CD14-positive monocyte (primary cell): Measurements from ENCODE around the gene CNOT6L. TPM values are rescaled to one million over a fixed set of nuclear protein-coding genes. Genes with fewer than 3 reads are reported as not detected.

Experiments used
- DNase-seq, 3 donors: peaks; one replicate each; pipeline ENCODE4 v3.0.0-alpha.2; 2011 to 2022
- H2AFZ ChIP-seq: 2 replicates; pipeline ENCODE4 v1.6.0; 2012; ENCODE audit warnings: mild to moderate bottlenecking, low read depth, low read length, inconsistent platforms; ENCODE audit not compliant: insufficient read depth, poor library complexity, severe bottlenecking
- H3K27ac ChIP-seq, 2 donors: 1 replicate in 1 of 2; 2 replicates in 1 of 2; pipeline ENCODE4 v1.5.1; 2012 to 2013; ENCODE audit warnings: low read length in 2 of 2, control low read depth in 1 of 2, inconsistent platforms in 1 of 2, low read depth in 1 of 2, mild to moderate bottlenecking in 1 of 2
- H3K27me3 ChIP-seq, 2 donors: one replicate each; pipeline versions ENCODE4 v1.6.0 to v1.6.1; 2011 to 2013; ENCODE audit warnings: low read length in 2 of 2; ENCODE audit not compliant: control insufficient read depth in 2 of 2, insufficient read depth in 2 of 2
- H3K36me3 ChIP-seq, 2 donors: replicated peaks in 1 of 2; 1 replicate in 1 of 2; 2 replicates in 1 of 2; pipeline versions ENCODE4 v1.5.1 to v1.6.1; 2012 to 2013; ENCODE audit warnings: low read length in 2 of 2, control low read depth in 1 of 2, inconsistent platforms in 1 of 2, mild to moderate bottlenecking in 1 of 2; ENCODE audit not compliant: insufficient read depth in 2 of 2, control insufficient read depth in 1 of 2
- H3K4me1 ChIP-seq, 2 donors: 1 replicate in 1 of 2; 2 replicates in 1 of 2; pipeline versions ENCODE4 v1.5.1 to v1.6.1; 2012 to 2013; ENCODE audit warnings: low read length in 2 of 2, control low read depth in 1 of 2, inconsistent platforms in 1 of 2, mild to moderate bottlenecking in 1 of 2, moderate library complexity in 1 of 2; ENCODE audit not compliant: insufficient read depth in 2 of 2, control insufficient read depth in 1 of 2
- H3K4me2 ChIP-seq: replicated peaks from 2 replicates; pipeline ENCODE3; 2012; ENCODE audit warnings: low read length, moderate library complexity, mild to moderate bottlenecking; ENCODE audit not compliant: poor library complexity, severe bottlenecking; ENCODE audit errors: extremely low read depth
- H3K4me3 ChIP-seq, 3 experiments: fragments of 200-600 bp in 1 of 3; sonication (generic) in 1 of 3; replicated peaks in 1 of 3; 1 replicate in 2 of 3; 2 replicates in 1 of 3; pipeline ENCODE4 v1.5.1; 2011 to 2013; ENCODE audit warnings: low read length in 3 of 3, mild to moderate bottlenecking in 3 of 3, control low read depth in 2 of 3, low read depth in 2 of 3, inconsistent platforms in 1 of 3, moderate library complexity in 1 of 3
- H3K79me2 ChIP-seq: 2 replicates; pipeline ENCODE4 v1.6.0; 2012; ENCODE audit warnings: mild to moderate bottlenecking, control low read depth, inconsistent platforms, low read length, moderate library complexity; ENCODE audit not compliant: insufficient read depth
- H3K9ac ChIP-seq: 2 replicates; pipeline ENCODE4 v1.6.0; 2017; ENCODE audit warnings: low read length, mild to moderate bottlenecking; ENCODE audit not compliant: insufficient read depth, poor library complexity, severe bottlenecking
- H3K9me3 ChIP-seq, 2 donors: replicated peaks in 1 of 2; 1 replicate in 1 of 2; 2 replicates in 1 of 2; pipeline versions ENCODE4 v1.5.1 to v1.6.1; 2012 to 2013; ENCODE audit warnings: low read length in 2 of 2, control low read depth in 1 of 2; ENCODE audit not compliant: control insufficient read depth in 1 of 2, insufficient read depth in 1 of 2
- H4K20me1 ChIP-seq: 2 replicates; pipeline ENCODE4 v1.6.0; 2012; ENCODE audit warnings: mild to moderate bottlenecking, low read length, control low read depth, moderate library complexity; ENCODE audit not compliant: insufficient read depth
- H3K27ac Mint-ChIP-seq, 7 donors: one replicate each; pipeline ENCODE4 v1.8.0; 2020; ENCODE audit warnings: mild to moderate bottlenecking in 7 of 7, mixed read lengths in 7 of 7, moderate library complexity in 6 of 7, inconsistent platforms in 2 of 7
- H3K27me3 Mint-ChIP-seq, 3 donors: one replicate each; pipeline ENCODE4 v1.8.0; 2021 to 2022; ENCODE audit warnings: low read depth in 3 of 3, mild to moderate bottlenecking in 3 of 3, mixed read lengths in 3 of 3, moderate library complexity in 3 of 3, inconsistent platforms in 1 of 3
- H3K36me3 Mint-ChIP-seq, 2 donors: one replicate each; pipeline ENCODE4 v1.8.0; 2020; ENCODE audit warnings: mixed read lengths in 2 of 2, inconsistent platforms in 1 of 2, mild to moderate bottlenecking in 1 of 2
- H3K4me1 Mint-ChIP-seq: one replicate; pipeline ENCODE4 v1.8.0; 2020; ENCODE audit warnings: mild to moderate bottlenecking, mixed read lengths
- H3K4me3 Mint-ChIP-seq, 2 donors: one replicate each; pipeline ENCODE4 v1.8.0; 2020; ENCODE audit warnings: mild to moderate bottlenecking in 2 of 2, mixed read lengths in 2 of 2, moderate library complexity in 1 of 2
- H3K9me3 Mint-ChIP-seq, 7 donors: one replicate each; pipeline ENCODE4 v1.8.0; 2020 to 2022; ENCODE audit warnings: mixed read lengths in 7 of 7, mild to moderate bottlenecking in 6 of 7, moderate library complexity in 6 of 7, inconsistent platforms in 2 of 7
- WGBS: methylation state at CpG from one replicate; pipeline ENCODE4 v1.1.5; 2013; ENCODE audit warnings: missing lambda C conversion rate; ENCODE audit not compliant: insufficient coverage; 5-methylcytosine and 5-hydroxymethylcytosine counted together
- intact Hi-C, 2 donors: fragments of 100-400 bp; cut with micrococcal nuclease; formaldehyde crosslinking; loops; one replicate each; pipeline versions ENCODE4 v1.15.0 to v1.15.1; 2023
- polyA plus RNA-seq, 3 donors: library from polyadenylated mRNA; depleted of rRNA in 1 of 3; unstranded in 2 of 3; stranded (reverse) in 1 of 3; fragments of 300-500 nt in 2 of 3; fragments of >200 nt in 1 of 3; fragmentation: Illumina TruSeq in 2 of 3; gene quantifications; 1 replicate in 2 of 3; 2 replicates in 1 of 3; pipeline ENCODE4 v1.2.3, GENCODE V29; 2012 to 2021
- TF ChIP-seq, protein P1 (sequence below): fragments of 200-600 bp; IDR thresholded peaks from one replicate; pipeline ENCODE4 v1.8.0; 2022; ENCODE audit warnings: antibody characterized with exemption, mild to moderate bottlenecking

CNOT6L gene
- polyA plus RNA-seq, 3 donors, result 16.1 to 26.4 (median 26.3) TPM

DNA sequence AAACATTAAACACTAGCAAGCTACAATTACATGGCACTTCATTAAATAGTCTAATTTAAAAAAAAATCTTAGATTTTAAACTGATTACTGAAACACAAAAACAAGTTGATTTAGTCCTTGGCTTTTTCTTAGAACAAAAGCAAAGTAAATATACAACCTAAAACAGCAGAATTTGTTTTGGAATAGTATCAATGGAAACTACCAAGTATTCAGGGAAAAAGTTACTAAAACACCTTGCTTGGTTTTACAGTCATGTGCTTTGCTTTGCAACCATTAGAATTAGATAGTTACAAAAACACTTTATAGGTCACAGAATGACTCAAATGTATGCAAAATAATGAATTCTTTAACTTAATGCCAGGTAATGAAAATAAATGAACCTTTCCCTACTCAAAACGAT is 105.3 kb downstream of the CNOT6L start:
- H3K4me3 Mint-ChIP-seq, result no peak overlapping the region
- H3K27me3 ChIP-seq, result no peaks in the 10 kb centered on the region
- no peak overlapping the region for H3K4me3 ChIP-seq
- intact Hi-C loops, result no loop called here
- H3K36me3 ChIP-seq, result peaks cover 11 to 55% of the 10 kb centered on the region in 2 donors
- no peak overlapping the region for H3K27ac ChIP-seq
- TF ChIP-seq, protein P1, sequence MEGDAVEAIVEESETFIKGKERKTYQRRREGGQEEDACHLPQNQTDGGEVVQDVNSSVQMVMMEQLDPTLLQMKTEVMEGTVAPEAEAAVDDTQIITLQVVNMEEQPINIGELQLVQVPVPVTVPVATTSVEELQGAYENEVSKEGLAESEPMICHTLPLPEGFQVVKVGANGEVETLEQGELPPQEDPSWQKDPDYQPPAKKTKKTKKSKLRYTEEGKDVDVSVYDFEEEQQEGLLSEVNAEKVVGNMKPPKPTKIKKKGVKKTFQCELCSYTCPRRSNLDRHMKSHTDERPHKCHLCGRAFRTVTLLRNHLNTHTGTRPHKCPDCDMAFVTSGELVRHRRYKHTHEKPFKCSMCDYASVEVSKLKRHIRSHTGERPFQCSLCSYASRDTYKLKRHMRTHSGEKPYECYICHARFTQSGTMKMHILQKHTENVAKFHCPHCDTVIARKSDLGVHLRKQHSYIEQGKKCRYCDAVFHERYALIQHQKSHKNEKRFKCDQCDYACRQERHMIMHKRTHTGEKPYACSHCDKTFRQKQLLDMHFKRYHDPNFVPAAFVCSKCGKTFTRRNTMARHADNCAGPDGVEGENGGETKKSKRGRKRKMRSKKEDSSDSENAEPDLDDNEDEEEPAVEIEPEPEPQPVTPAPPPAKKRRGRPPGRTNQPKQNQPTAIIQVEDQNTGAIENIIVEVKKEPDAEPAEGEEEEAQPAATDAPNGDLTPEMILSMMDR, result no peak
- no peaks in the 10 kb centered on the region for H3K27me3 Mint-ChIP-seq
- no peaks in the 10 kb centered on the region for H3K4me1 ChIP-seq
- H3K9me3 Mint-ChIP-seq, result no peaks in the 10 kb centered on the region
- no peak for DNase-seq
- WGBS, result no CpG with 5 or more reads among the region's 1 CpG
- no peak overlapping the region for H2AFZ ChIP-seq
- no peaks in the 10 kb centered on the region for H4K20me1 ChIP-seq
- H3K27ac Mint-ChIP-seq, result no peak overlapping the region
- H3K4me1 Mint-ChIP-seq, result no peaks in the 10 kb centered on the region
- no peak overlapping the region for H3K9ac ChIP-seq
- no peak overlapping the region for H3K4me2 ChIP-seq
- peaks cover 20 to 23% of the 10 kb centered on the region in 2 donors for H3K36me3 Mint-ChIP-seq
- no peaks in the 10 kb centered on the region for H3K79me2 ChIP-seq
- no peaks in the 10 kb centered on the region for H3K9me3 ChIP-seq

DNA sequence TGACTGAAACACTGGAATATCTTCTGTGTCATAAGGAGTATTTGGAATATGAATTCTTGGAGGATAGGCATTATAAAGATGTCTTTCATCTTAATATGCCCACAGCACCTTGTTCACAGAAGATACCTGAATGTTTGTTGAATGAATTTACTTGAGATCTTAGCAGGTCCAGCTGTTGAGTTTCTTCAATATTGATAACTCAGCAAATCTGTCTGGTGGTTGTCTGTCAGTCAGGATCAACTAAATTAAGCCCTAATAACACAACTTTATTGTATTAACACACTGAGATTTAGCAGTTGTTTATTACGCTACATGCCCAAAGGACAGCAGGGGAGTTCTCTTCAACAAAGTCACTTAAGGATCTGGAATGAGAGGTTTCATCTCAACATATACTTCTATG is 106.5 kb downstream of the CNOT6L start:
- Histone ChIP-seq H3K9me3 (no peaks in the 10 kb centered on the region), H4K20me1 (no peaks in the 10 kb centered on the region), H3K27ac (no peak overlapping the region), H3K4me2 (no peak overlapping the region), H3K9ac (no peak overlapping the region), H3K4me3 (no peak overlapping the region), H3K4me1 (no peaks in the 10 kb centered on the region), H3K79me2 (no peaks in the 10 kb centered on the region), H3K36me3 (peaks cover 10 to 54% of the 10 kb centered on the region in 2 donors), H3K27me3 (no peaks in the 10 kb centered on the region), H2AFZ (no peak overlapping the region)
- Mint-ChIP-seq H3K4me1 (no peaks in the 10 kb centered on the region), H3K9me3 (no peaks in the 10 kb centered on the region), H3K27me3 (no peaks in the 10 kb centered on the region), H3K36me3 (peaks cover 17 to 21% of the 10 kb centered on the region in 2 donors), H3K27ac (no peak overlapping the region), H3K4me3 (no peak overlapping the region)
- DNase-seq, result no peak
- TF ChIP-seq, protein P1, result no peak
- WGBS, result no CpG with 5 or more reads among the region's 1 CpG
- intact Hi-C loops, result no loop called here
